AG09319 (cell line): ENCODE results near the gene CIZ1.

Experiments
- DNase-seq: peaks from one replicate; pipeline ENCODE4 v3.0.0-alpha.2; 2010; ENCODE audit warnings: low read depth; ENCODE audit errors: extremely low read depth
- CTCF ChIP-seq: IDR thresholded peaks from 2 replicates; pipeline ENCODE4 v1.5.1; 2011; ENCODE audit warnings: low read depth, mild to moderate bottlenecking, inconsistent platforms, low read length, moderate library complexity

CIZ1 gene

DNA sequence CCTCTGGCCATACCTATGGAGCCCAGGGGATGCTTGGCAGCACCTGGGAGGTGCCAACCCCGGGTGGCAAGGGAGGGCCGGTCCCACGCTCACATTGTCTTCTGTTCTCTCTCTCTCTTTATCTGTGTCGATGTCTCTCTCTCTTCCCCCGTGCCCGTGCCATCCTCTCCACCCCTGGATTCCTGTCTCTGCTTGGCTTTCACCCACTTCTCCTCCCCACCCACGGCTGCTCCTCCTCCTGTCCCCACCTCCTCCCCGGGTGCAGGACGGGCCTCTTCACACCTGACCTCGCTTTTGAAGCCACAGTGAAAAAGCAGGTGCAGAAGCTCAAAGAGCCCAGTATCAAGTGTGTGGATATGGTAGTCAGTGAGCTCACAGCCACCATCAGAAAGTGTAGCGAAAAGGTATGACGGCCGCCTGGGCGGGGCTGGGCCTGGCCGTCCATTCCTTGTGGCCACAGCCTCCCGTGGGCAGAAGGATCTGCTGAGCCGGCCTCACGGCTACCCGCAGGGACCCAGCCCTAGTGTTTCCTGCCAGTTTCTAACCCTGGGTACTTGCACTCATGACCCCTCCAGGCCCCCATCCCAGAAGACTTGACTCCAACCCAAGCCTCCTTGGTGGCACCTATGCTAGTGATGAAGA lies 34.5 kb upstream of the CIZ1 start:
- DNase-seq = no peak
- TF ChIP-seq CTCF = no peak

- no peak for TF ChIP-seq CTCF
- DNase-seq = no peak
Observed at GRCh38 chr9:128224877-128225276, 33.5 kb upstream of the CIZ1 start.

DNA sequence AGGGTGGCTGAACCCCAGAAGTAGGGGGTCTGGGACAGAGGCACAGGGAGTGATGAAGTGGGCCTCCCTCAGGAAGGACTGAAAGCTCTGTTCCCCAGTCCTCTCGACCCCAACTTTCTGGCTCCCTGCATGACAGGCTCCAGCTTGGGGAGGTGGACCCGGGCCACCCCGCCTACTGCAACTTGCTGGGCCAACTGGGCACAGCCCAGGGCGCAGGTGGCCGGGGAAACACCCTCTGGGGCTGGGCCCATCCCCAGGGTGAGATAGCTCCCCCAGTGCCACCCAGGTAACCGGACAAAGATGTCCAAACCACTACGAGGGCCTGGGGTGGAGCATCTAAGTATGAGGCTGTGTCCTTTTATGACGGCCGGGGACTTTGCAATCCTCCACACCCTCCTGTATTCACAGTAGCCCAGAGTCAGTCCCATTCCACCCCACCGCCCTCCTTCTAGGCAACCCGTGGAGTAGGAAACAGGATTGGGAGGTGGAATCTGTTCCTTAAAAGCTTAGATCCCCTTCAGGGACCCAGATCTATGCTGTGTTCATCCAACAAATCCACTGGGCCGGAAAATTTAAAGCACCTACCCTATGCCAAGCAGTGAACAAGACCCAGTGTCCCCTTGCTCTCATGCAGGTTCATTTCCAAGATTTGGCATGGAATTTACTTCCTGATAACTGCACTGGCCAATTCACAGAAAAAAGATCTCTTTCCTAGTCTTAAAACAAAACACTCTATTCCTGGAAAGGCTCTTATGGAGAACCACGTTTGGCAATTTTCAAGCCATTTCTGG lies 31.7 kb upstream of the CIZ1 start:
- no peak for DNase-seq
- TF ChIP-seq CTCF = no peak

- TF ChIP-seq CTCF = no peak
- no peak for DNase-seq
Observed at GRCh38 chr9:128222026-128222425, 30.7 kb upstream of the CIZ1 start.

- no peak for TF ChIP-seq CTCF
- no peak for DNase-seq
Observed at GRCh38 chr9:128219831-128220230, 28.5 kb upstream of the CIZ1 start.

GRCh38 chr9:128218518-128219389 lies 27.4 kb upstream of the CIZ1 start:
- no peak for DNase-seq
- no peak for TF ChIP-seq CTCF

GRCh38 chr9:128218172-128218517 lies 26.8 kb upstream of the CIZ1 start:
- no peak for DNase-seq
- TF ChIP-seq CTCF = no peak
